Measurements from ENCODE around the gene FTSJ1.

The FTSJ1 gene

DNA sequence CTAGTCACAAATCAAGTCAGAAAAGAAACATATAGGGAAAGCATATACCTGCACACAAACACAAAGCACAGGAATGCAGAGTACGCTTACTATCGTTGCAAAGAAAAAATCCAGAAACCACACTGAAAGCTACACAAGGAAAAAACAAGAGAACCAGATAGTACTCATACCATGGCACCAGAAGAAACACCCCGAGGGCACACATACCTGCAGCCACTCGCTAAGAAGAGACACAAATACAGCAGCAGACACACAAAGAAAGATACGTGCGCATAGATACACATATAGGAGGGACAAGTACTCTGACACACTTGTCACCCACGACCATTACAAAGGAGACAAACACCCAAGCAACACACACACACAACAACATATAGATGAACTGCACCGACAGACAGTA is 4.5 kb upstream of the FTSJ1 start:
- FAIRE-seq = no peak

DNA sequence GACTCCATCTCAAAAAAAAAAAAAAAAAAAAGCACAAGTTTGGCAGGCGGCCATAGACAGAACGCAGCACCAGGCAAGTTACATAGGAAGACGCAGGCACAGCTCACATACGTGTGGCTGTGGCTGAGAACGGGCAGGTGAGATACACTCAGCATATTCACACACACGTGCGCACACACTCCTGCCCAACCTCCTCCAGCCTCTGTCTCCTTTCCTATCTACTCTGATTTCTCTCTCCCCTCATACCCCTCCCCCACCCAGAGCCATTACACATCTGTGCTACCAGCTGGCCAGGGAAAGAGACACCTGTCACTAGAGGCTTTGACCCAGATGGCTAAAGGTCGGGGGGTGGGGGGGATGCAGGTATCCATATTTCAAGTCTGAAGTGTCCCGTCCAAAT is 3.8 kb upstream of the FTSJ1 start:
- FAIRE-seq = no peak

DNA sequence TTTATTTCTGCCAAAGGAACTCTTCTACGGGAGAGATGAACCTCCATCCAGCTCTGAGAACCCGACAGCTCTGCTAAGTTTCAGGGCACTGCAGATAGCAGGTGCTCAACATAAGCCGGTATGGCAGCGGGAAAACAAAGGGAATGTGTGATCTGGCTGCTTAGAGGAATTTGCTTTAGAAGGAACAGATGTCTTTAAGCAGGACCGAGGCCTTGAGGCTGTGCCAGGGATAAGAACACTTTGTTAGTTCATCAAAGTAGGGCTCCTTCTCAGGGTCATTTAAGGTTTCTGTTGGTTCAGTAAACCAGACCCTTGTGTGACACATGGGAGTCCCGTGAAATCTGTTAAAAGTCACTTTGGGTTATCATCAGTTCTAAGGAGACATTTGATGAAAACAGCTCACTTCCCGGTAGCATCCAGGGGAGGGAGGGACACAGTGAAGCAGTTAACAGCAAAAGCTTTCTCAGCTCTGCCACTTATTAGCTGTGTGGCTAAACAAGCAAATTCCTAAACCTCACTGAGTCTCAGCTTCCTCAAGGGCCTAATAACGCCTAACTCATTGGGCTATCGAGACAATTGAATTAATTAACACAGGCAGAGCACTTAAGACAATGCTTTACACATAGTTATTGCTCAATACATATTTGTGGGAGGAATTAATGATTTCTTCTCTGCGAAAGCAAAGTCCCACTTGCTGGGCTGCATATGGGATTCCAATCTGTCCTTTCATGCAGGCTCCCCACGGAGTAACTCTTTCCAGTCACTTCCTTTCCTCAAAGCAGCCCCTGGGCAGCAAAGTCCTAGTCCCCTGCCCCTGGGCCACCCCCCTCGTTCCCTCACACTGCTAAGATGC is 2.9 kb upstream of the FTSJ1 start:
- no peak for FAIRE-seq

DNA sequence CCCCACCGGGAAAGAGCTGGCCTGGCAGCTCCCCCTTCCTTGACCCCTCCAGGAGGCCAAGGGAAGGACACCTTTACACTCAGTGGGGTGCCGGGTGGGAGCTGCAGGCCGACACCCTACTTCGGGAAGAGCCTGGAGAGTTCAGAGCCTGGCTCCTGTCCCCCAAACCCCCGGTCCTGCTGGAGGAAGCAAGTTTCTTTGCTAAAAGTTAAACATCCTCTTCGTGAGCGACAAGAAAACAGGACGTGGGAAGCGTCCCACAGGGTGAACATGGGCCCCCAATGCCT is 2.4 kb upstream of the FTSJ1 start:
- no peak for FAIRE-seq

DNA sequence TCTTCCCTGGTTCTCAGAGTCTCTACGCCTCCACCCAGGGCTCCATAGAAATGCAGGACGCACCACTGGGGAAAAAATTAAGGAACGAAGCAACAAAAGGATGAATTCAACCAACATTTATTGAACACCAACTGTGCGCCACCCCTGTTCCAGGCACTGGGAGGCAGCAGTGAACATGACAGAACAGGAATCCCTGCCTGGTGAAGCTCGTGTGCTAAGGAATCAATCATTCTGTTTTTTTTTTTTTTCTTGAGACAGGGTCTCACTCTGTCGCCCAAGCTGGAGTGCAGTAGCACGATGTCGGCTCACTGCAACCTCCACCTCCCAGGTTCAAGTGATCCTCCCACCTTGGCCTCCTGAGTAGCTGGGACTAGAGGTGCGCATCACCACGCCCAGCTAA is 1.9 kb upstream of the FTSJ1 start:
- FAIRE-seq = no peak

DNA sequence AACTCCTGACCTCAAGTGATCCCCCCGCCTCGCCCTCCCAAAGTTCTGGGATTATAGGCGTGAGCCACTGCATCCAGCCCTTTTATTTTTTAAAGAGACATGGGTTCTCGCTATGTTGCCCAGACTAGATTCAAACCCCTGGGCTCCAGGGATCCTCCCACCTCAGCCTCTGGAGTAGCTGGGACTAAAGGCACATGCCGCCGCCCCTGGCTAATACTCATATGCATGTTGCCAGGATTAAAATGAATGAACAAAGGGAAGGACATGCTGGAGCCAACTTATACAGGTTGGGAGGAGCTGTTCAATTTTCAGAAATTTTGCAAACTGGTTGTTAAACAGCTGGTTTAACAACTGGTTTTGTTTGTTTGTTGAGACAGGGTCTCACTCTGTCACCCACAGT is 1.4 kb upstream of the FTSJ1 start:
- FAIRE-seq = no peak

DNA sequence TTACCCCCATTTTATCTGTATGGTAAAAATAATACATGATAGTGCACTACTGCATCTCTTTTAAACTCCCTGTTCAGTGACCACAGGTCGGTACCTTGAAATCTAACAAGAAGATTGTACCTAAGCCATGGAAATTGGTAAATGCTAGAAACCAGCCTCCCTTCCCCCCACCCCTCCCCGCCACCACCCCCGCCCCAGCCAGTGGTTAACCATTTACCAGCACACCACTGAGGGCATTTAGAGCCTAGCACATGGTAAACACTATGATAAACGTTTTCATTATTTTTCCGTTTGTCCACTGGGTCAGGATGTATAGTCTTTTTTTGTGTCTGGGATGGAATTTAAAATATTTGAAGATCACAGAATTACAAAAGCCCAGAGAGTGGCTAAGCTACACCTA is 703 bp upstream of the FTSJ1 start:
- no peak for FAIRE-seq

DNA sequence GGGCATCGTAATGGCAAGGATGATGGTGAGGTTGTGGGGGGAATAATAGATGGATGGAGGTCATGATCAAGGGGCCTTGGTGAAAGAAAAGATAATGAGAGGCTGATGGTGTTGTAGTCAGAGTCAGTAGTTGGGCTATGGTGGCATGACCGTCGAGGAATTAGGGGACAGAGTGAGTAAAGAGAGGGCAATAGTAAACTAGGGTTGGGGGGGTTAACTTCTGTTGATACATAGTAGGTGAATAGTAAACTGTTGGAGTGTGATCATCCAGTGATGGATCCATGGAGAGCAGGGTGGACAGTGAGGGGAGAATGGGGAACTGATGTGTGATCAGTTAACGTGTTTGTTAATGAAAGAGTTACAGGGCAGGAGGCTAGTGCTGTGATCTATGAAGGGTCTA is 920 bp downstream of the FTSJ1 start:
- FAIRE-seq = no peak

DNA sequence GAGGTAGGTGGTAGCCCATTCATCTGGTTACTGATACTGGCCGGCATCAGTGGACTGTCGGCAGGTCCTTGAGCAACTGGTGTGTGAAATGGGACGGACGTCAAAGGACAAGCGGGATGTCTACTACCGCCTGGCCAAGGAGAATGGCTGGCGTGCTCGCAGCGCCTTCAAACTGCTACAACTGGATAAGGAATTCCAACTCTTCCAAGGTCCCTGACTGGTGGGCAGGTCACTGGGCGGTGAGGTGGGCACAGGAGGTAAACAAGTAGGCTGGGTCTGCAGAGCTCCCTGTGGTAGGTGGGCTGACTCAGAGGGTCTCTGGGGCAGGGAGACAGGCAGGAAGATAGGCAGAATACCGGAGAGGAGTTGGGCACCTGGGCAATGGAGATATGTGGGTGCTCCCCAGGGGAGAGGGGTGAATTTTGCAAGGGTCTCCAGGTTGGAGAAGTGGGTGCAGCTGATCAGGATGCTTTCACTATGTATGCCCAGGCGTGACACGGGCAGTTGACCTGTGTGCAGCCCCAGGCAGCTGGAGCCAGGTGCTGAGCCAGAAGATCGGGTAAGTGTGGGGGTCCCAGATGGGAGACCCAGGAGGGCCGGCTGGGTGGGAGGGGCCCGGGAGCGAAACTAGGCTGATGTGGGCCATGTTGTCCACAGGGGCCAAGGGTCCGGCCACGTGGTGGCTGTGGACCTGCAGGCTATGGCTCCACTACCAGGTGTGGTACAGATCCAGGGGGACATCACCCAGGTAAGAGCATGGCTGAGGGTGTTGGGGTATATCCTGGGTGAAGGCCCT is 2.2 kb downstream of the FTSJ1 start:
- FAIRE-seq = no peak

DNA sequence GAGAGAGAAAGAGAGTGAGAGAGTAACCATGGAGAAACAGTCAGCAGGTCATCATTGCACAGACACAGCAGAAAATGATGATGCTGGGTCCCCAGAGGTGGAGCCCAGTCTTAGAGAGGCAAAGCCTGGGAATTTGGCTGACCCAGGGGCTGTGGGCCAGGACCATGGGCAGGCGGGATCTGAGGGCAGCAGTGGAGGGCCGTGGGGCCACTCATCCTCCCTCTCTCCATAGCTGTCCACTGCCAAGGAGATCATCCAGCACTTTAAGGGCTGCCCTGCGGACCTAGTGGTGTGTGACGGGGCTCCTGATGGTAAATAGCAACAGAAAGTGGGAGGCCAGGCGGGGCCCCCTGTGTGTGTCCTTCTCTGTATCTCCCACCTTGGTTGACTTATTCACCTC is 2.8 kb downstream of the FTSJ1 start:
- FAIRE-seq = no peak

DNA sequence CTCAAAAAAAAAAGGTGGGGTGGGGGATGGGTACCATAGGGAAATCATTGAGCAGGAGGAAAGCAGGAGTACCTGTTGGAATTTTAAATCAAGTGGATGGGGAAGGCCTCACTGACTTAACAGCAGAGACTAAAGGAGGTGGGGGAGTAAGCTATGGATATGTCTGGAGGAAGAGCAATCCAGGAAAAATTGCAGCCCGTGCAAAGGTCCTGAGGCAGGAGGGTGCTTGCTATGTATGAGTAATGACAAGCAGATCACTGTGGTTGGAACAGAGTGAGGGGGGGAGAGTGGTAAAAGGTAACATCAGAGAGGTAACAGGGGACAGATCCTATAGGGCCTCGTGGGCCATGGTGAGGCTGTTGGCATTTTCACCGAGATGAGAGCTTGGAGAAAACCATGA is 4.1 kb downstream of the FTSJ1 start:
- FAIRE-seq = no peak

DNA sequence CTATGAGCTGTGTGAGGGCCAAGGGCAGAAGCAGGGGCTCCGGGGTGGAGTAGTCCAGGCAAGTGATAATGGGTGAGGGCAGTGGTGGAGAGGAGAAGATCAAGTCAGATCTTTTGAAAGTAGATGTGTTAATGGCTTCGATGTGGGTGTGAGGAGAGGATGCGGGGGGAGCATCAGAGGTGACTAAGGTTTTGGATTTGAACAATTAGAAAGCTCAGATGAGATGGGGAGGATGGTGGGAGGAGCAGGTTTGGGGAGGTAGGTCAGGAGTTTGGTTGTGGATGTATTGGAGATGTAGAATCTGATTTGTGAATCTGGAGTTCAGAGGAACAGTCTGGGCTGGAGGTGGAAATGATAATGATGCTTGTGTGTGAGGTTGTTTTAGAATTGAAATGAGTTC is 4.6 kb downstream of the FTSJ1 start:
- FAIRE-seq = no peak

DNA sequence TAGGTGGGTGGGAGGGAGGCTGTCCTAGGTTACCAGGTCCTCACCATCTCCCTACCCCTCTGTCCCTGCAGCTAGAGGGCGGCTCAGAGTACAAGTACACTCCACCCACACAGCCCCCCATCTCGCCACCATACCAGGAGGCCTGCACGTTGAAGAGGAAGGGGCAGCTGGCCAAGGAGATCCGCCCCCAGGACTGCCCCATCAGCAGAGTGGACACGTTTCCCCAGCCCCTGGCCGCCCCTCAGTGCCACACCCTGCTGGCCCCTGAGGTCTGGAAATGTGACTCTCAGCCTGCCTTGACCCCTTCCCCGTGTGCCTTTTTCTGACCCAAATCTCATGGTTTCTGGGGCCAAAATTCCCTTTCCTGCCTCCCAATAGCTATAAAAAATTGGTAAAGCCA is 6.5 kb downstream of the FTSJ1 start:
- no peak for FAIRE-seq

DNA sequence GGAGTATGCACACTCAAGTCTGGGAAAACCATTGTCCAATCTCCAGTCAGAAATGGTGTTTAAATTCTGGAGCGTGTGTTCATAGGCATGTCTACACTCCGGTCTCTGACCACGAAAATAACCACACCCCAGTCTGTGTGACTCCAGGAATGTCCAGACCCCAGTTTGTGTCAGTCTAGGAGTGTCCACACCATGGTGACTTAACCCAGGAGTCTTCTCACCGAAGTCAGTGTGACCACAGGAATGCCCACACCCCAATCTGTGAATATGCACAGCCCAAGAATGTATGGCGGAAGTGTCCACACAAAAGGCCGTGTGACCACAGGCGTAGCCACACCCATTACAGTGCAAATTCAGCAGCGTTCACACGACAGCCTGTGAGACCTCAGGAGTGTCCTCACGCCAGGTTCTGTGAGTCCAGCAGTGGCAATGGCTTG is 11.4 kb downstream of the FTSJ1 start:
- no peak for FAIRE-seq

DNA sequence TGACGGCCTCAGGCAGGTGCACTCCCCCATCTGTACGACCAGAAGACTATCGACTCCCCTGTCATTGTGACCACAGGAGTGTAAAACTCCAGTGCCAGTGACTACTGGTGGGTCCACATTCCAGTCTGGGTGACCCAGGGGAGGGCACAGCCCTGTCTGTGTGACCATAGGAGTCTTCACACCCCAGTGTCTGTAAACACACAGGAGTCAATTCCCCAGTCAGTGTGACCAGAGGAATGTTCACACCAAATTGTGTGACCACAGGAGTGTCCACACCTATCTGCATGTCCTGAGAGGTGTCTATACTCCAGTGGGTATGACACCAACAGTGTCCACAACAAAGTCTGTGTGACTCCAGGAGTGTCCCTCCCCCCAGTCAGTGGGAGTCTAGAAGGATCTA is 12.0 kb downstream of the FTSJ1 start:
- FAIRE-seq = no peak

DNA sequence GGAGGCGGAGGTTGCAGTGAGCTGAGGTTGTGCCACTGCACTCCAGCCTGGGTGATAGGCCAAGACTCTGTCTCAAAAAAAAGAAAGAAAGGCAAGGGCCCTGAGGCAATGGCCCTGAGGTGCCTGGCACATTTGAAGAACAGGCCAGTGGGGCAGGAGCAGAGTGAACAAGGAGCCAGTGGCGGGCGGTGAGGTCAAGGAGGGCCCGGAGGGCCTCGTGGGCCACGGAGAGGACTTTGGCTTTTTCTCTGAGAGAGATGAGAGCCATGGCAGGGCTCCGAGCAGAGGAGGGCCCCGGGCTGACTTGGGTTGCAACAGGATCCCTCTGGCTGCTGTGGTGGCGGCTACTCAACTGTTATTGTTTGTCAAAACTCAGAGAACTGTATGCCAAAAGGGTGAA is 13.3 kb downstream of the FTSJ1 start:
- FAIRE-seq = no peak

DNA sequence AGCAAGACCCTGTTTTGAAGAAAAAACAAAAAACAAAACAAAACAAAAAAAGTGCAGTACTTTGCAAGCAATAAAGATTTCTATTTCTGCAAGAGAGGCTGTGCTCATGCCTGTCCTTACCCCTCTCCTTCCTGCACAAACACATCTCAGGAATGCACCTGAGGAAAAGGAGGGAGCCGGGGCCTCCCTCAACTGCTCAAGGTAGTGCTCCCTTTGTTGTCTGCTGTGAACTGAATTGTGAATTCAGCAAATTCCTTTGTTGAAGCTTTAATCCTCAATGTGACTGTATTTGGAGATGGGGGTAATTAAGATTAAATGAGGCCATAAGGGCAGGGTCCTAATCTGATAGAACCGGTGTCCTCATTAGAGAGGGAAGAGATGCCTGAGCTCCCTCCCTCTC is 13.9 kb downstream of the FTSJ1 start:
- no peak for FAIRE-seq

DNA sequence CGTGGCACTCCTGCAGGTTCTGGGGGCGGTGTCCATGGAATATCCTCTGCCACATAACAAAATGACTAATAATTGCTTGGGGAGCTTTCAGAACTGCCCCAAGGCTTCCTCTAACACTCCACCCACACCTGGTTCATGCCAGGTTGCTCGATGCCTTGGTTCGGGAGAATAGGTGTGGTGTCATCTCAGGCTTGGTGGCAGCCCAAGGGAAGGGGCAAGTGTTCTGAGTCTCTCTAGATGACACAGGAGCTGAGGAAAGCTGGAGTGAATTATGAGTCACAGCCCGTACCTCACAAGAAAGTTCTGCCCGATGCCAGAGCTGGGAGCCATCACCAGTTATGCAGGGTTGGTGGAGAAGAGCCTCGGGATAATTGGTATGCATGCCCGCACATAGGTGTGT is 14.7 kb downstream of the FTSJ1 start:
- FAIRE-seq = no peak

DNA sequence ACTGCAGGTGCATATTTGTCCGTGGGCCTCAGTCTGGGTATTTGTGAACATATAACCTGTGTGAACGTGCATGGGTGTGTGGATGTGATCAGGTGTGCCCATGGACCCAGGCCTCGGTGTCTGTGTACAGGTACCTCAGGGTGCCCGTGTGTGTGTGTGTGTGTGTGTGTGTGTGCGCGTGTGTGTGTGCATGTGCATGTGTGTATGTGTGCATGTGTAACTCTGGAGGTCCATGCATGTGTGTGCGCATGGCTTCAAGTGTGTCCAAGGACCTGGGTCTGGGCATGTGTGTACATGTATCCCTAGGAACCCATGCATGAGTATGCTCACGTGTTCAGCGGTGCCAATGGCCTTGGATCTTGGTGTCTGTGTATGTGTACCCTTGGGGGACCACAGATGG is 15.8 kb downstream of the FTSJ1 start:
- no peak for FAIRE-seq

DNA sequence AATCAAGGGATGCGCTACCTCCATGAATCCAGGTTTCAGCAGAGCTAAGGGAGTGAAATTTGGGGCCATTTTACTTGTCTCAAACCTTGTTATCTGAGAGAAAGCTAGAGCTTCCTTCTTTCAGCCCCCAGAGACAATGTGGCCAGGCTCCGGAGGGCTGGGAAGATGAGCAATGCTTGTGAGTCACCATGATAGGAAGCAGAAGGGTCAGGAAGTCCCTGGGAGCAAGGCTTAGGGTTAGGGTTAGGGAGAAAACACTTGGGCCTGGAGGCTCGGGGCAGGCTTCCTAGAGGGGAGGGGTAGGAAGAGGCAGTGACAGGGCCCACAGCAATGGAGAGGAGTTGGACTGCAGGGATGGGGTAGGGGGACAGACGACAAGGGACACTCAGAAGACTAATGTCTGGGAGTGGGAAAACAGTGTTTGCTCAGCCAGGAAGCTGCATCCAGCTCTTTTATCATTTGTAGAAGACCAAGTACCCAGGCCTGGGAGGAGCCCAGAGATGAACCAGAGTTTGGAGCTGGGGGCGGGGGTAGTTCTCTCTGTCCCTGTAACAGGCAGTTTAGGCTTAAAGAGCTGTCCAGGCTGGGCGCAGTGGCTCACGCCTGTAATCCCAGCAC is 16.4 kb downstream of the FTSJ1 start:
- FAIRE-seq = no peak

DNA sequence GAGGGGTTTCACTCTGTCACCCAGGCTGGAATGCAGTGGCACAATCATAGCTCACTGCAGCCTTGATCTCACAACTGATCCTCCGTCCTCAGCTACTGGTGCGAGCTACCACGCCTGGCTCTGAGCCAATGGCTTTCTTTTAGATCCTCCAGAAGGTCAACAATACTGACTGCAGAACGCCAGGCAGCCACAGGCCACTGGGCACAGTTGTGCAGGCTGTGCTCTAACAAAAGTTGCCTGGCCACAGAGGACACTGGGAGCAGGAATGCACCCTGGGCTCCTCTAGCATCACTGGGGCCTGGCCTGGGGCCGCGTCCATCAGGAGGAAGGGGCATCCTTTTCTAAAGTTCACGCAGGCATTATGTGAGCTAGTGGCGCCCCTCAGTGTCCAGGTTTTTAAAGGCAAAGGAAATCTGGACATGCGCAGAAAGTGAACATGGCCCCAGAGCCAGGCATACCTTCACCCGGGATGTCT is 17.9 kb downstream of the FTSJ1 start:
- FAIRE-seq = peak; percentile 18

DNA sequence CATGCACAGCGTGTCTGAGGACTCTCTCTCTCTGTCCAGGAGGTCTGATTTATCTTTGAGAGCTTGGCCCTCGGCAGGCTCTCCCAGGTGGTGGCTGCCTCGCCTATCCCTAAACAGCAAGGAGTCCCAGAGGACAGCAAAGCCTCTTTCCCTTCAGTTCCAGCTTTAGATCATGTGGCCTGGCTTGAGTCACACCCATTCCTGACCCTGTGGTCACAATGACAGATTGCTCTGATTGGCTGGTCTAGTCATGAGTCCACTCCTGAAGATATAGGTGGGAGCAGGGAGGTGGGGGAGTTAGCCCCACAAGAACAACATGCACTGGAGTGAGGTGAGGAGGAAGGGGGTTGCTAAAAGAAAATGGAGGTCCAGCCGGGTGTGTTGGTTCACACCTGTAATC is 20.7 kb downstream of the FTSJ1 start:
- no peak for FAIRE-seq

DNA sequence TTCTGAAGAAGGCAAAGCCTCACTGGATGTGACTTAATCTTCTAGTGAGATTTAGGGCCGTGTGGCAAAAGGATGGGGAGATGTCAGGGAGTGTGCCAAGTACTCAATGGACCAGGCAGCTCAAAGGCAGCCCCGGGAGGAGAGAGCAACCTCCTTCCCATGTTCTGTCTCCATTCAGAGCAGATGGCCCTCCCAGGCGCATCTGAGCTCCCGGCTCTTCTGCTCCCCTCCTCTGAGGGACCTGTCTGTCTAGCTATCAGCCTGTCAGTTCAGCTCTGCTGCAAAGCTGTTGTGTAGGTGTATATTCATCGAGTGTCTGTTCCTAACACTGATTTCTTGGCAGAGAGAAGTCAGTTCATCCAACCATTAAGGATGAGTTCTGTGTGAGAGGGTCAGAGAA is 21.9 kb downstream of the FTSJ1 start:
- FAIRE-seq = no peak

DNA sequence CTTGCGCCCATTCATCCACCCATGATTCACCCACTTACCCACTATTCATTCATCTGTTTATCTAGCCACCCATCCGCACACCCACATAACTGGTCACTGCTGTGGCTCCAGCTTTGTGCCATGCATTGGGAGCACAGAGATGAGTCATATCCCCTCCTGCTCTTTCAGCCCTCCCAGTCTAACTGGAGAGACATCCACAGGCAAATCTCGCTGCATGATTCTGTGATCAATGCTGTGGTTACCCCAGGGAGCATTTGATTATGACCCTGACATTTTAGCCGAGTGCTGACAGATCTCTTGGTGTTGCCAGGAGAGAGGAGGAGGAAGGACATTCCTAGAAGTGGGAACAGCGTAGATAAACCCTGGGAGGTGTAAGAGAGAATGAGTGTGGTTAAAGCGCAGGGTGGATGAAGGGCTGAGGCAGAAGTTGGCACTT is 22.4 kb downstream of the FTSJ1 start:
- no peak for FAIRE-seq
